Trophoblast cell (in vitro differentiated cells and primary cell): Measurements from ENCODE around the gene WDR45B. TPM values are rescaled to one million over a fixed set of nuclear protein-coding genes. Genes with fewer than 3 reads are reported as not detected.

Experiments
- DNase-seq, 2 donors: peaks; one replicate each; pipeline ENCODE4 v3.0.0-alpha.2; 2016
- H2AFZ ChIP-seq: 2 replicates; pipeline ENCODE4 v1.6.1; 2013; ENCODE audit warnings: low read length, moderate library complexity, mild to moderate bottlenecking; ENCODE audit not compliant: insufficient read depth, poor library complexity
- H2AK5ac ChIP-seq: 2 replicates; pipeline ENCODE4 v1.6.1; 2013; ENCODE audit warnings: mild to moderate bottlenecking, low read length
- H2BK120ac ChIP-seq: 2 replicates; pipeline ENCODE4 v1.6.1; 2013; ENCODE audit warnings: low read length, mild to moderate bottlenecking, moderate library complexity; ENCODE audit not compliant: insufficient read depth, poor library complexity
- H2BK12ac ChIP-seq: 2 replicates; pipeline ENCODE4 v1.6.1; 2013; ENCODE audit warnings: mild to moderate bottlenecking, low read length, moderate library complexity
- H2BK5ac ChIP-seq: 2 replicates; pipeline ENCODE4 v1.6.1; 2013; ENCODE audit warnings: low read length, low read depth, moderate library complexity, mild to moderate bottlenecking; ENCODE audit not compliant: poor library complexity
- H3K14ac ChIP-seq: 2 replicates; pipeline ENCODE4 v1.6.1; 2013; ENCODE audit warnings: mild to moderate bottlenecking, low read length
- H3K18ac ChIP-seq: 2 replicates; pipeline ENCODE4 v1.6.1; 2013; ENCODE audit warnings: mild to moderate bottlenecking, low read length
- H3K23ac ChIP-seq: 2 replicates; pipeline ENCODE4 v1.6.1; 2013; ENCODE audit warnings: low read length
- H3K27ac ChIP-seq: 2 replicates; pipeline ENCODE4 v1.5.1; 2013; ENCODE audit warnings: low read depth, mild to moderate bottlenecking, inconsistent platforms, low read length, moderate library complexity
- H3K27me3 ChIP-seq: 2 replicates; pipeline ENCODE4 v1.6.1; 2013; ENCODE audit warnings: inconsistent platforms, mild to moderate bottlenecking, low read length, moderate library complexity; ENCODE audit not compliant: insufficient read depth
- H3K36me3 ChIP-seq, 2 experiments: 1 replicate in 1 of 2; 2 replicates in 1 of 2; pipeline ENCODE4 v1.6.1; 2013; ENCODE audit warnings: low read length in 2 of 2, mild to moderate bottlenecking in 2 of 2, moderate library complexity in 1 of 2; ENCODE audit not compliant: insufficient read depth in 2 of 2, control insufficient read depth in 1 of 2
- H3K4ac ChIP-seq: 2 replicates; pipeline ENCODE4 v1.6.1; 2013; ENCODE audit warnings: low read depth, mild to moderate bottlenecking, low read length, moderate library complexity
- H3K4me1 ChIP-seq, 2 experiments: 1 replicate in 1 of 2; 2 replicates in 1 of 2; pipeline ENCODE4 v1.6.1; 2013; ENCODE audit warnings: low read length in 2 of 2, mild to moderate bottlenecking in 2 of 2, moderate library complexity in 1 of 2; ENCODE audit not compliant: insufficient read depth in 2 of 2, control insufficient read depth in 1 of 2
- H3K4me2 ChIP-seq: 2 replicates; pipeline ENCODE4 v1.6.1; 2013; ENCODE audit warnings: inconsistent platforms, mild to moderate bottlenecking, low read length, moderate library complexity
- H3K4me3 ChIP-seq: 2 replicates; pipeline ENCODE4 v1.5.1; 2013; ENCODE audit warnings: mild to moderate bottlenecking, low read depth, low read length, inconsistent platforms
- H3K79me1 ChIP-seq: one replicate; pipeline ENCODE4 v1.6.1; 2013; ENCODE audit warnings: low read length
- H3K79me2 ChIP-seq: 2 replicates; pipeline ENCODE4 v1.6.1; 2013; ENCODE audit warnings: low read length, mild to moderate bottlenecking; ENCODE audit not compliant: control insufficient read depth, insufficient read depth, poor library complexity
- H3K9ac ChIP-seq: 2 replicates; pipeline ENCODE4 v1.6.1; 2013; ENCODE audit warnings: mild to moderate bottlenecking, low read length
- H3K9me3 ChIP-seq: 2 replicates; pipeline ENCODE4 v1.6.1; 2013; ENCODE audit warnings: low read depth, mild to moderate bottlenecking, control low read depth, inconsistent platforms, low read length; ENCODE audit not compliant: insufficient read depth
- H4K12ac ChIP-seq: 2 replicates; pipeline ENCODE4 v1.6.1; 2013; ENCODE audit warnings: low read depth, mild to moderate bottlenecking, low read length, moderate library complexity
- H4K8ac ChIP-seq: 2 replicates; pipeline ENCODE4 v1.6.1; 2013; ENCODE audit warnings: low read depth, mild to moderate bottlenecking, low read length, moderate library complexity
- H4K91ac ChIP-seq: one replicate; pipeline ENCODE4 v1.6.1; 2013; ENCODE audit warnings: low read depth, mild to moderate bottlenecking, low read length, moderate library complexity
- WGBS: extraction: QIAGEN DNeasy Blood & Tissue Kit; methylation state at CpG from one replicate; pipeline ENCODE4 v1.1.7; 2013; ENCODE audit warnings: missing lambda C conversion rate; ENCODE audit not compliant: insufficient read length, insufficient coverage; ENCODE audit errors: extremely low coverage; 5-methylcytosine and 5-hydroxymethylcytosine counted together
- polyA plus RNA-seq: library from polyadenylated mRNA; stranded (reverse); fragments of 200-250 nt; gene quantifications from 2 replicates; pipeline ENCODE4 v1.2.3, GENCODE V29; 2013

WDR45B gene
- 69.9 and 72.0 TPM in 2 replicates for polyA plus RNA-seq

GRCh38 chr17:82648165-82648668, at the start of gene WDR45B:
TSS of gene WDR45B (minus strand) at chr17:82648444. CDS start at chr17:82648340, 104 bp downstream.
- H3K79me2 ChIP-seq: peaks cover 14% of the 10 kb centered on the region
- peaks cover 0 to 9% of the 10 kb centered on the region in 2 experiments for H3K4me1 ChIP-seq
- no peaks in the 10 kb centered on the region for H3K27me3 ChIP-seq
- WGBS: no CpG with 5 or more reads among the region's 67 CpGs
- H3K79me1 ChIP-seq: peaks cover 5% of the 10 kb centered on the region
- peak within 1 kb of the TSS; percentile 90 for H4K8ac ChIP-seq
- H4K12ac ChIP-seq: peak within 1 kb of the TSS; percentile 95
- H3K18ac ChIP-seq: peak within 1 kb of the TSS; percentile 76
- H3K4me3 ChIP-seq: peak within 1 kb of the TSS; percentile 99
- H3K4me2 ChIP-seq: peak within 1 kb of the TSS; percentile 93
- peak within 1 kb of the TSS; percentile 60 for H2AK5ac ChIP-seq
- peak; percentile 96 to 98 for DNase-seq
- H2AFZ ChIP-seq: peak within 1 kb of the TSS; percentile 44
- peak within 1 kb of the TSS; percentile 97 for H3K9ac ChIP-seq
- H2BK12ac ChIP-seq: no peak within 1 kb of the TSS
- H3K9me3 ChIP-seq: no peaks in the 10 kb centered on the region
- H3K23ac ChIP-seq: no peak within 1 kb of the TSS
- H2BK5ac ChIP-seq: peak within 1 kb of the TSS; percentile 37
- H4K91ac ChIP-seq: peak within 1 kb of the TSS; percentile 83
- peak within 1 kb of the TSS; percentile 93 for H3K4ac ChIP-seq
- peak within 1 kb of the TSS; percentile 81 for H2BK120ac ChIP-seq
- peaks cover 5 to 11% of the 10 kb centered on the region in 2 experiments for H3K36me3 ChIP-seq
- H3K27ac ChIP-seq: peak within 1 kb of the TSS; percentile 90
- peak within 1 kb of the TSS; percentile 93 for H3K14ac ChIP-seq

DNA sequence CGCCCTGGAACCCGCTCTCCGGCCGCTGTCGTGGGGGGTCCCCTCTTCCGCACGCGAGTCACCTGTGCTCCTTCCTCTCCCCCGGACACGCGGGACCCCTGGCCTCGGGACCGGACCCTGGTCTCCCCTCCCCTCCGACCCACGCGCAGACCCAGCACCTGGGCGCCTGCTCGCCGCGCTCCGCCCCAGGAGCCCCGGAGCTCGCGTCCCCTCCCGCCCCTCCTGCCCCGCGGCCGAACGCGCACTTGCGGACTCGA, 49.5 kb upstream of the WDR45B start:
- H4K8ac ChIP-seq: no peak overlapping the region
- H3K27ac ChIP-seq: no peak overlapping the region
- no peak overlapping the region for H3K9ac ChIP-seq
- no peak overlapping the region for H3K14ac ChIP-seq
- no peak overlapping the region for H2BK120ac ChIP-seq
- H3K4me1 ChIP-seq: peaks cover 7 to 14% of the 10 kb centered on the region in 2 experiments
- H3K79me2 ChIP-seq: no peaks in the 10 kb centered on the region
- no peaks in the 10 kb centered on the region for H3K79me1 ChIP-seq
- no peak overlapping the region for H4K91ac ChIP-seq
- no peak overlapping the region for H2BK12ac ChIP-seq
- H3K4me2 ChIP-seq: peak overlapping the region; percentile 91
- peak overlapping the region; percentile 73 for H3K4me3 ChIP-seq
- H3K36me3 ChIP-seq: no peaks in the 10 kb centered on the region
- H3K27me3 ChIP-seq: peaks cover 20% of the 10 kb centered on the region
- H3K9me3 ChIP-seq: peaks cover 20% of the 10 kb centered on the region
- no peak overlapping the region for H2BK5ac ChIP-seq
- no peak overlapping the region for H3K4ac ChIP-seq
- no peak overlapping the region for H3K23ac ChIP-seq
- WGBS: no CpG with 5 or more reads among the region's 32 CpGs
- H4K12ac ChIP-seq: no peak overlapping the region
- no peak overlapping the region for H2AFZ ChIP-seq
- no peak overlapping the region for H2AK5ac ChIP-seq
- no peak for DNase-seq
- H3K18ac ChIP-seq: no peak overlapping the region

DNA sequence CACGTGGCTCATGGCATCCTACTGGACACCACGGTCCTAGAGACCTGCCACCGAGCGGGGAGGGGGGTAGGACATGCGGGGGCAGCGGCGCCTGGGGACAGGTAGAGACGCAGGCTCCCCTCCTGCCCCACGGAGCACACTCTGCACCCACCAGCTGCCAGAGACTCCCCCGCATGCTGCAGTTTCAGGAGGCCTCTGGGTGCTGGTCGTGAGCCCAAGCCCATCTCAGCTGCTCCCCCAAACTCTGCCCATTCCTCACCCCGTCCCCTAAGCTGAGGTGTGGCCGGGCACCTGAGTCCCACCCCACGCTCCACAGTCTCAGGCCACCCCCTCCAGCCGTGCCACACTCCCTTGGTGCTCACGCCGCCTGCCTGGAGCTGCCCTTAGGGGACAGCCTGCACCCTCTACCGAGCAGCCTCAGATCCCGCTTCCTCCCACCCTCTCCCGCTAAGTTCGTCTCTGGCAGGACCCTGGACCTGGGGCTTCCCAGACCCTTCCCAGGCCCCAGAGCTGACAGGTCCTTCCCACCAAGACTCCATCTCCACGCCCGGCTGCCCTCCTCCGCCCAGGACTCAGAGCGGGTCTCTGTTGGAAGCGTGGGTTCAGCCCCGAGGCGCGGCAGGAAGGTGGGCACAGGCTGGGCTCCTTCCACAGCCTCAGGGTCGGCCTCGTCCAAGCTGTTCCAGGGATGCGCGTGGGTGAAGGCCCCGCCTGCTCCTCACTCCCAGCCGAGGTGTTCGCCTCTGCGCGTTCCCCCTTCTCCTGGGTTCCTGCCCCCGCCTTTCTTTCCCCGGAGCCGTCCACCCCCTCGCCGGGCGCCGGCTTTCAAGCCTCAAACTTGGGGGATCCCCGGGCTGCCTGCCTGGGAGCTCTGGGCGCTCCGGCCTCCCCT, 48.9 kb upstream of the WDR45B start:
- Histone ChIP-seq H4K91ac (no peak overlapping the region), H3K27me3 (peaks cover 20% of the 10 kb centered on the region), H3K4me2 (peak overlapping the region; percentile 91), H4K12ac (no peak overlapping the region), H3K9me3 (peaks cover 20% of the 10 kb centered on the region), H4K8ac (no peak overlapping the region), H3K18ac (no peak overlapping the region), H3K36me3 (no peaks in the 10 kb centered on the region), H3K4me3 (peak overlapping the region; percentile 73), H2AK5ac (no peak overlapping the region), H3K79me2 (no peaks in the 10 kb centered on the region), H3K4me1 (peaks cover 7 to 14% of the 10 kb centered on the region in 2 experiments), H2AFZ (no peak overlapping the region), H3K4ac (no peak overlapping the region), H3K27ac (no peak overlapping the region), H2BK5ac (no peak overlapping the region), H3K14ac (no peak overlapping the region), H2BK12ac (no peak overlapping the region), H3K79me1 (no peaks in the 10 kb centered on the region), H3K9ac (no peak overlapping the region), H2BK120ac (no peak overlapping the region), H3K23ac (no peak overlapping the region)
- no peak for DNase-seq
- WGBS: no CpG with 5 or more reads among the region's 48 CpGs

DNA sequence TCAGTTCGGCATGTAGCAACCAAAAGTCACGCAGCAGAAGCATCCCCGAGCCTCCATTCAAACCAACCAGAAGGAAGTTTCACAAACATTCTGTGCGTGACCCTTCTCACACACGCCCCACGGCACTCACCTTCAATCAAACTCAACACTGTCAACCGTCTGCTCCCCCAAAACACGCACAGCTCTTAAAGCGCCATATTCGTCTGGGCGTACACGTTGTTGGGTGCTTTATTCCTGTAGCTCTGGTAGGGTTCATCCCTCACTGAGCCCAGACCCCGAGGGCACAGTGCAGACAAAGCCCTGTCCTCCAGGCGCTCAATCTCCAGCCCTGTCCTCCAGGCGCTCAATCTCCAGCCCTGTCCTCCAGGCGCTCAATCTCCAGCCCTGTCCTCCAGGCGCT, 48.0 kb upstream of the WDR45B start:
- no peak overlapping the region for H4K12ac ChIP-seq
- no peak overlapping the region for H3K4ac ChIP-seq
- no peak for DNase-seq

More for the DNA sequence above, 48.0 kb upstream of the WDR45B start:
- Histone ChIP-seq H2BK5ac (no peak overlapping the region), H3K36me3 (no peaks in the 10 kb centered on the region), H2AK5ac (no peak overlapping the region), H4K8ac (no peak overlapping the region), H3K4me2 (no peak overlapping the region), H3K79me2 (no peaks in the 10 kb centered on the region), H3K18ac (no peak overlapping the region), H3K79me1 (no peaks in the 10 kb centered on the region), H3K4me3 (no peak overlapping the region), H3K23ac (no peak overlapping the region), H3K9ac (no peak overlapping the region), H3K4me1 (peaks cover 7 to 14% of the 10 kb centered on the region in 2 experiments), H4K91ac (no peak overlapping the region), H2AFZ (no peak overlapping the region), H3K27ac (no peak overlapping the region), H3K9me3 (peaks cover 20% of the 10 kb centered on the region), H3K27me3 (peaks cover 20% of the 10 kb centered on the region), H3K14ac (no peak overlapping the region), H2BK120ac (no peak overlapping the region), H2BK12ac (no peak overlapping the region)
- WGBS: no CpG with 5 or more reads among the region's 17 CpGs
